CD14-positive monocyte (primary cell): ENCODE results near the gene AMBRA1. TPM values are rescaled to one million over a fixed set of nuclear protein-coding genes. Genes with fewer than 3 reads are reported as not detected.

Source experiments
- DNase-seq, 3 donors: peaks; one replicate each; pipeline ENCODE4 v3.0.0-alpha.2; 2011 to 2022
- H2AFZ ChIP-seq: 2 replicates; pipeline ENCODE4 v1.6.0; 2012; ENCODE audit warnings: mild to moderate bottlenecking, low read depth, low read length, inconsistent platforms; ENCODE audit not compliant: insufficient read depth, poor library complexity, severe bottlenecking
- H3K27ac ChIP-seq, 2 donors: 1 replicate in 1 of 2; 2 replicates in 1 of 2; pipeline ENCODE4 v1.5.1; 2012 to 2013; ENCODE audit warnings: low read length in 2 of 2, control low read depth in 1 of 2, inconsistent platforms in 1 of 2, low read depth in 1 of 2, mild to moderate bottlenecking in 1 of 2
- H3K27me3 ChIP-seq, 2 donors: one replicate each; pipeline versions ENCODE4 v1.6.0 to v1.6.1; 2011 to 2013; ENCODE audit warnings: low read length in 2 of 2; ENCODE audit not compliant: control insufficient read depth in 2 of 2, insufficient read depth in 2 of 2
- H3K36me3 ChIP-seq, 2 donors: replicated peaks in 1 of 2; 1 replicate in 1 of 2; 2 replicates in 1 of 2; pipeline versions ENCODE4 v1.5.1 to v1.6.1; 2012 to 2013; ENCODE audit warnings: low read length in 2 of 2, control low read depth in 1 of 2, inconsistent platforms in 1 of 2, mild to moderate bottlenecking in 1 of 2; ENCODE audit not compliant: insufficient read depth in 2 of 2, control insufficient read depth in 1 of 2
- H3K4me1 ChIP-seq, 2 donors: 1 replicate in 1 of 2; 2 replicates in 1 of 2; pipeline versions ENCODE4 v1.5.1 to v1.6.1; 2012 to 2013; ENCODE audit warnings: low read length in 2 of 2, control low read depth in 1 of 2, inconsistent platforms in 1 of 2, mild to moderate bottlenecking in 1 of 2, moderate library complexity in 1 of 2; ENCODE audit not compliant: insufficient read depth in 2 of 2, control insufficient read depth in 1 of 2
- H3K4me2 ChIP-seq: replicated peaks from 2 replicates; pipeline ENCODE3; 2012; ENCODE audit warnings: low read length, moderate library complexity, mild to moderate bottlenecking; ENCODE audit not compliant: poor library complexity, severe bottlenecking; ENCODE audit errors: extremely low read depth
- H3K4me3 ChIP-seq, 3 experiments: fragments of 200-600 bp in 1 of 3; sonication (generic) in 1 of 3; replicated peaks in 1 of 3; 1 replicate in 2 of 3; 2 replicates in 1 of 3; pipeline ENCODE4 v1.5.1; 2011 to 2013; ENCODE audit warnings: low read length in 3 of 3, mild to moderate bottlenecking in 3 of 3, control low read depth in 2 of 3, low read depth in 2 of 3, inconsistent platforms in 1 of 3, moderate library complexity in 1 of 3
- H3K79me2 ChIP-seq: 2 replicates; pipeline ENCODE4 v1.6.0; 2012; ENCODE audit warnings: mild to moderate bottlenecking, control low read depth, inconsistent platforms, low read length, moderate library complexity; ENCODE audit not compliant: insufficient read depth
- H3K9ac ChIP-seq: 2 replicates; pipeline ENCODE4 v1.6.0; 2017; ENCODE audit warnings: low read length, mild to moderate bottlenecking; ENCODE audit not compliant: insufficient read depth, poor library complexity, severe bottlenecking
- H3K9me3 ChIP-seq, 2 donors: replicated peaks in 1 of 2; 1 replicate in 1 of 2; 2 replicates in 1 of 2; pipeline versions ENCODE4 v1.5.1 to v1.6.1; 2012 to 2013; ENCODE audit warnings: low read length in 2 of 2, control low read depth in 1 of 2; ENCODE audit not compliant: control insufficient read depth in 1 of 2, insufficient read depth in 1 of 2
- H4K20me1 ChIP-seq: 2 replicates; pipeline ENCODE4 v1.6.0; 2012; ENCODE audit warnings: mild to moderate bottlenecking, low read length, control low read depth, moderate library complexity; ENCODE audit not compliant: insufficient read depth
- H3K27ac Mint-ChIP-seq, 7 donors: one replicate each; pipeline ENCODE4 v1.8.0; 2020; ENCODE audit warnings: mild to moderate bottlenecking in 7 of 7, mixed read lengths in 7 of 7, moderate library complexity in 6 of 7, inconsistent platforms in 2 of 7
- H3K27me3 Mint-ChIP-seq, 3 donors: one replicate each; pipeline ENCODE4 v1.8.0; 2021 to 2022; ENCODE audit warnings: low read depth in 3 of 3, mild to moderate bottlenecking in 3 of 3, mixed read lengths in 3 of 3, moderate library complexity in 3 of 3, inconsistent platforms in 1 of 3
- H3K36me3 Mint-ChIP-seq, 2 donors: one replicate each; pipeline ENCODE4 v1.8.0; 2020; ENCODE audit warnings: mixed read lengths in 2 of 2, inconsistent platforms in 1 of 2, mild to moderate bottlenecking in 1 of 2
- H3K4me1 Mint-ChIP-seq: one replicate; pipeline ENCODE4 v1.8.0; 2020; ENCODE audit warnings: mild to moderate bottlenecking, mixed read lengths
- H3K4me3 Mint-ChIP-seq, 2 donors: one replicate each; pipeline ENCODE4 v1.8.0; 2020; ENCODE audit warnings: mild to moderate bottlenecking in 2 of 2, mixed read lengths in 2 of 2, moderate library complexity in 1 of 2
- H3K9me3 Mint-ChIP-seq, 7 donors: one replicate each; pipeline ENCODE4 v1.8.0; 2020 to 2022; ENCODE audit warnings: mixed read lengths in 7 of 7, mild to moderate bottlenecking in 6 of 7, moderate library complexity in 6 of 7, inconsistent platforms in 2 of 7
- WGBS: methylation state at CpG from one replicate; pipeline ENCODE4 v1.1.5; 2013; ENCODE audit warnings: missing lambda C conversion rate; ENCODE audit not compliant: insufficient coverage; 5-methylcytosine and 5-hydroxymethylcytosine counted together
- intact Hi-C, 2 donors: fragments of 100-400 bp; cut with micrococcal nuclease; formaldehyde crosslinking; loops; one replicate each; pipeline versions ENCODE4 v1.15.0 to v1.15.1; 2023
- polyA plus RNA-seq, 3 donors: library from polyadenylated mRNA; depleted of rRNA in 1 of 3; unstranded in 2 of 3; stranded (reverse) in 1 of 3; fragments of 300-500 nt in 2 of 3; fragments of >200 nt in 1 of 3; fragmentation: Illumina TruSeq in 2 of 3; gene quantifications; 1 replicate in 2 of 3; 2 replicates in 1 of 3; pipeline ENCODE4 v1.2.3, GENCODE V29; 2012 to 2021
- TF ChIP-seq, protein P1 (sequence below): fragments of 200-600 bp; IDR thresholded peaks from one replicate; pipeline ENCODE4 v1.8.0; 2022; ENCODE audit warnings: antibody characterized with exemption, mild to moderate bottlenecking

The AMBRA1 gene
- polyA plus RNA-seq, 3 donors = 2.1 to 6.1 (median 3.8) TPM

DNA sequence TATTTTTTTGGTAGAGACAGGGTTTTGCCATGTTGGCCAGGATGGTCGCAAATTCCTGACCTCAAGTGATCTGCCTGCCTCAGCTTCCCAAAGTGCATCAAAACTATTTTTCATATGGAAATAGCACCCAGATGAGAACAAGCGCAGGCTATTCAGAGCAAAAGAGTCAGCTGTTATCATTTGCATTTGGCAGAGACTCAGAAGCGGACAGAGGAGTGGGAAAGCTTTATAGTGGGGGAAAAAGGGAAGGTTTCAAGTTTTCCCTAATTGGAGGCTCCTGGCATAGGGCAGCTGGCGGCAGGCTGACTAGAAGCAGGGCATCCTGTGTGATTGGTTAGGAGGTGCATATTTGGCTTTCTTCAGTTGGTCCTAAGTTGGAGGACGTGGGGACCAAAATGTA, 43.7 kb upstream of the AMBRA1 start:
- 100% methylated on average over 2 of the region's 5 CpGs for WGBS
- Histone ChIP-seq H3K4me1 (no peaks in the 10 kb centered on the region), H2AFZ (no peak overlapping the region), H4K20me1 (peaks cover 46% of the 10 kb centered on the region), H3K9ac (no peak overlapping the region), H3K9me3 (no peaks in the 10 kb centered on the region), H3K27ac (no peak overlapping the region), H3K79me2 (peaks cover 45% of the 10 kb centered on the region), H3K4me2 (no peak overlapping the region), H3K27me3 (no peaks in the 10 kb centered on the region), H3K4me3 (no peak overlapping the region), H3K36me3 (peaks cover 32 to 81% of the 10 kb centered on the region in 2 donors)
- peaks cover 8% of the 10 kb centered on the region for H3K4me1 Mint-ChIP-seq
- no peak for DNase-seq
- TF ChIP-seq, protein P1, sequence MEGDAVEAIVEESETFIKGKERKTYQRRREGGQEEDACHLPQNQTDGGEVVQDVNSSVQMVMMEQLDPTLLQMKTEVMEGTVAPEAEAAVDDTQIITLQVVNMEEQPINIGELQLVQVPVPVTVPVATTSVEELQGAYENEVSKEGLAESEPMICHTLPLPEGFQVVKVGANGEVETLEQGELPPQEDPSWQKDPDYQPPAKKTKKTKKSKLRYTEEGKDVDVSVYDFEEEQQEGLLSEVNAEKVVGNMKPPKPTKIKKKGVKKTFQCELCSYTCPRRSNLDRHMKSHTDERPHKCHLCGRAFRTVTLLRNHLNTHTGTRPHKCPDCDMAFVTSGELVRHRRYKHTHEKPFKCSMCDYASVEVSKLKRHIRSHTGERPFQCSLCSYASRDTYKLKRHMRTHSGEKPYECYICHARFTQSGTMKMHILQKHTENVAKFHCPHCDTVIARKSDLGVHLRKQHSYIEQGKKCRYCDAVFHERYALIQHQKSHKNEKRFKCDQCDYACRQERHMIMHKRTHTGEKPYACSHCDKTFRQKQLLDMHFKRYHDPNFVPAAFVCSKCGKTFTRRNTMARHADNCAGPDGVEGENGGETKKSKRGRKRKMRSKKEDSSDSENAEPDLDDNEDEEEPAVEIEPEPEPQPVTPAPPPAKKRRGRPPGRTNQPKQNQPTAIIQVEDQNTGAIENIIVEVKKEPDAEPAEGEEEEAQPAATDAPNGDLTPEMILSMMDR = no peak
- no peak overlapping the region for H3K27ac Mint-ChIP-seq
- peaks cover 0 to 6% (median 2%) of the 10 kb centered on the region in 7 donors for H3K9me3 Mint-ChIP-seq
- intact Hi-C loops = no loop called here
- peaks cover 41 to 74% of the 10 kb centered on the region in 2 donors for H3K36me3 Mint-ChIP-seq
- H3K27me3 Mint-ChIP-seq = peaks cover 0 to 2% (median 0%) of the 10 kb centered on the region in 3 donors
- H3K4me3 Mint-ChIP-seq = no peak overlapping the region

DNA sequence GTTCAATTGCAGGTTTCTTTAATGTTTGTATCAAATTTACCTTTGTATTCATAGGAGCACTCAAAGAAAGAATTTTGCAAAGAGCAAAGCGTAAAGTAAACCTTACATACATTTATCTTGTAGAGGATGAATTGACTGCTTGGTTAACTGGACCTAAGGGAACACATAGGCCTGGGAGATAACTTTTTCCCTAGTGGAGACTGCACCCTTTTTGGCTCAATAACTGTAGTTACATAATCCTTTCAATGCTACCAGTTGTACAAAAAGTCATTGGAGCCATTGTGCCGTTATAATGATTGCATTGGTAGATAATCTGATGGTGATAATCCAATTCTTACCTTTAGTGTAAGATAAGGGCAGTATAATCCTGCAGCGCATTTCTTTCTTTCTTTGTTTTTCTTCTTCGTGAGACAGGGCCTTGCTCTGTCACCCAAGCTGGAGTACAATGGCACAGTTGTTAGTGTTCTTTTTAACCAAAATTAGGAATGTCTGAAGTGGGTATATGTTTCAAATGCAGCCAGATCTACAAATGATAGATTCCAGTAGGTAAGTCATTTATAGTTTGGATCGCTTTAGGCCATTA, 41.8 kb upstream of the AMBRA1 start:
- peaks cover 0 to 3% (median 1%) of the 10 kb centered on the region in 7 donors for H3K9me3 Mint-ChIP-seq
- peaks cover 0 to 2% (median 0%) of the 10 kb centered on the region in 3 donors for H3K27me3 Mint-ChIP-seq
- TF ChIP-seq, protein P1 = no peak
- H3K79me2 ChIP-seq = peaks cover 43% of the 10 kb centered on the region
- no CpG with 5 or more reads among the region's 5 CpGs for WGBS
- no peak for DNase-seq
- peak overlapping the region in 1 of 2 donors; percentile 41 for H3K27ac ChIP-seq
- peaks cover 51 to 74% of the 10 kb centered on the region in 2 donors for H3K36me3 Mint-ChIP-seq
- H3K4me3 ChIP-seq = no peak overlapping the region
- no peak overlapping the region for H3K4me3 Mint-ChIP-seq
- H3K36me3 ChIP-seq = peaks cover 48 to 84% of the 10 kb centered on the region in 2 donors
- H3K9me3 ChIP-seq = no peaks in the 10 kb centered on the region
- no peaks in the 10 kb centered on the region for H3K4me1 ChIP-seq
- peaks cover 38% of the 10 kb centered on the region for H4K20me1 ChIP-seq
- H3K9ac ChIP-seq = no peak overlapping the region
- intact Hi-C loops = no loop called here
- no peak overlapping the region for H2AFZ ChIP-seq
- H3K4me2 ChIP-seq = no peak overlapping the region
- H3K27ac Mint-ChIP-seq = no peak overlapping the region
- no peaks in the 10 kb centered on the region for H3K27me3 ChIP-seq
- H3K4me1 Mint-ChIP-seq = peaks cover 4% of the 10 kb centered on the region
